ENCODE results near the gene CYP27C1.

- no peak for TF ChIP-seq CTCF (IDR thresholded peaks at IDR 0.05)
- TF ChIP-seq POLR2A (IDR thresholded peaks at IDR 0.05) = no peak
These were observed 3.5 kb downstream of the CYP27C1 start for GRCh38 chr2:127216593-127216992.

Measured in adrenal gland (tissue), 5 donors.